Measurements from ENCODE around the gene VEPH1.

The VEPH1 gene

DNA sequence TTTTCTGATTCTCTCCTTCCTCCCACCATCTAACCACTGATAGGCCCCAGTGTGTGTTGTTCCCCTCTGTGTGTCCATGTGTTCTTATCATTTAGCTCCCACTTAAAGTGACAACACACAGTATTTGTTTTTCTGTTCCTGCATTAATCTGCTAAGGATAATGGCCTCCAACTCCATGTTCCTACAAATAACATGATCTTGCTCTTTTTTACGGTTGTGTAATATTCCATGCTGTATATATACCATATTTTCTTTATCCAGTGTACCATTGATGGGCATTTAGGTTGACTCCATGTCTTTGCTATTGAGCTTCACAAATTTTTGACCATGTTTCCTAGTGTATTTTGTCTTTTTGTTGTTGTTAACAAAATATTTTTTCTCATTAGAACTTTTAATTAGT is 30.6 kb downstream of the VEPH1 start:
- DNase-seq: no peak

DNA sequence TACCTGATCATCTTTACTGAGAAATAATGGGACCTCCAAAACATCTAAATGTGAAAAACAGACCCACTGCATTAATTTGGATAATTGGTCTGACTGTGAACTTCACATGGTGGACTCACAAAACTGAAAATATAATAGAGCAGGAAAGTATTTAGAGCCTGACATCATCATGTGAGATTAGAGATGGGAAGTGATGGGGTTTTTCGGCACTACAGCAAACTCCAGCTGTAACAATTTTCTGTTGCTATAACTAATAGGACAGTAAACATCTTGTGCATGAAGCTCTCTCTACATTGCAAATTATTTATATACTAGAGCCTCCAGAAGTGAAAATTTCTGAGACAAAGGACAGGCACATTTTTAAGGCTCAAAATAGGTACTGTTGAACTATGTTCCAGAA is 32.2 kb downstream of the VEPH1 start:
- DNase-seq: no peak

DNA sequence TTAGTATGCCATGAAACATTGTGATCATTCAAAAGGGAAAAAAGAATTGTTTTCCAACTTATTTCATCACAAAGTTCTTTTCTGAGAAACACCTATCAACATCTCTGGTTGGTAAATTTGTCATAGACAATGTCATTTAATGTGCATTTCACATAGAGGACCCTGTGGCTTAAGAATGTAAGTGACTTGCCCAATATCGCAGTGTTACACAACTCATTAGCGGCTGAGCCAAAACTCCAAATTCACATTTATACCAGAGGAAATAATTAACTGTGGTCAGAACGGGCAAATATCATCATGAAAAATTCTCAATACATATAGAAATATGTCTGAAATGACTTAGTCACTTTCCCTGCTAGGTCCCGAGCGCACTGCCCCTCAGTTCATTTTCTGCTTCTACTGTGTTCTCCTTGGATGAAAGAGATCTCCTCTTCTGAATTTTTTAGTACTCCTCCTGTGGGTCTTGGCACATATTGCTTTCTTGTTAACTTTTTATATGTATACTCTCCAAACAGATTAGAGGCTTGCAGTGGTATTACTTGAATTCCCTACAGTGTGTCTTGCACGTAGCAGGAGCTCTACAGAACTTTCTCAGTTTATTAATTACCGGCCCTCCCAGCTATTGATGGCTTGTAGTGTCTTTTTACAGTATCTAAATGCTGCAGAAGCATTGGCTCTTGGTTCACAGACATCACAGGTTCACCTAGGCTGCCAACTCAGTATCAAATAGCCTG is 33.5 kb downstream of the VEPH1 start:
- DNase-seq: no peak

DNA sequence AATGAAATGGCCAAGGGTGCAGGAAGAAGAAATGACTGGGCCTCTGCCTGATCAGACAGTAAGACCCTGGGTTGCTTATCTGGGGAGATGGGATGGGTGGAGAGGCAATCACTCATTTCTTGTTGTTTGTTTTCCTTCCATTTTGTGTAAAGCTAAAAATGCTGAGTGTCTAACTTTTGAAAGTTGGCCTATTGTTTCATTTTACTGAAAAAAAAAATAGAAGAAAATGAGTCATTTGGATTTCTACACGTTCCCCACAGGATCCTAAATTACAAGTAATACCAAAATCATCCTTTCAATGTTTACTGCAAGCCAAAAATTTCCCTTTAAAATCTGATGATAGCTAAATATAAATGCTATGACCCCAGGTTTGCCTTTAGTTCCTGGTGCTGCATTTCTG is 36.0 kb downstream of the VEPH1 start:
- no peak for DNase-seq

DNA sequence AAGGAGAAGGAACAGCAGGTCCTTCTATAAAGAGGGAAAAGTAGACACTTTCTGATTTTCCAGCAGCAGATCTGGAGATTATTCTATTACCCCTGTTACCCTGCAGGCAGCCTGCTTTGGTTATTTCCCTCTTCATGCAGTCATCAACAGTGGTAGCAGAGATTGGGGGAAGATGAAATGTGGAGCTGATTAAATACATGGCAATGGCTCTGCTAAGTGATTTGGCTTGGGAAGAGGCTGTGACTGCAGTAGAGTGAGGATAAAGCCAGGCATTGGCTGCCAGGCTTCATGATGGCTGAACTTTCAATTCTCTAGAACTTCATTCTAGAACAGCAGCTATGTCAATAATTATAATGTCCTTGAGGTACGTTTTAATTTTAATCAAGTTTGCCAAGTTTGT is 37.5 kb downstream of the VEPH1 start:
- DNase-seq: no peak

DNA sequence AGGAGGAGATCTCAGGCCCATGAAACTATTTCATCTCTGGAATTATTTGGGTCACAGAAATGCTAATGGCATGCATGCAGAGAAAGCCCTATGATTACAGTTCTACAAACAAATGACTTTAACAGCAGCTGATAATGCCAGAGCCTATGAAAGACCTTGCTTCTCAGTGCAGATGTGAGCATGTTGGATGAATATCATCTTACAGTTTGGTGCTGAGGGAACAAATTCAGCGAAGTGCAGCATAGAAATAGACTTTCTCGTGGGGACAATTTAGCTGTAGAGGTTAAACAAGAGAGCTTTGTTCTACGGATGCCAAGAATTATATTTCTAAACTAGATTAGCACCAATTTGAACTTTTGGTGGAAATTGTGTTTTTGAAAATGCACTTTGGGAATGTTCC is 38.9 kb downstream of the VEPH1 start:
- DNase-seq: no peak

DNA sequence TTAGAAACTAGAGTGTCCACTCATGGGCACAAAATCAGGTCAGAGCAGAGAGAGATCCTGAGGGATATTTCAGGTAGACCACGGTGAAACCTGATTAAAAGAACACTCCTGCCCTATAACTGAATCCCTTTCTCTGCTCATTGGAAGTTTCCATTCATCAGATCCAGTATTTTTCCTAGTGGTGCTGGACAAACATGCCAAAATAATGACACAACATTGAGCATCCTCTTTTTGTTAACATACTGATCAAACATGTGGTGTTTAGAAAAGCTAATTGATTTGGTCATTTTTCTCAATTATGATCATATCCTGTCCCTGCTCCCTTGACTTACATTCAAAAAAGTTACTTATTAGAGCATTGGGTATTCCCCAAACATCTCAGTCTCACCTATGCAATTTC is 39.4 kb downstream of the VEPH1 start:
- DNase-seq: no peak

DNA sequence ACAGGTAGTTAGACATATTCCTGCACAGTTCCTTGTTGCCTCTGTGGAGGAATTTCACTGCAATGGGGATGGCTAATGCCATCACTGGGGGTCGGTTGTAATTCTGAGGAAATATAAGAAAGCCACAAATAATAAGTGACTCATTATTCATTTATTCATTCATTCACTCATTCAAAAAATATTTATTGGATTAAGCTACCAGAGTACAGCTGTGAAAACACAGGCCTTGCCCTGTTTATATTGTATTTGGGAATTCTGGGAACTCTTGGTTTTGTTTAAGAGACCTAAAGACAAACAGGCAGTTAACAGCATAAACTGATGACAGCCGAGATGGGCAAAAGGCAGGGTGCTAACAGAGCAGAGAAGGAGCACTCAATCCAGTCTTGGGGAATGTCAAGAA is 43.0 kb downstream of the VEPH1 start:
- DNase-seq: no peak

DNA sequence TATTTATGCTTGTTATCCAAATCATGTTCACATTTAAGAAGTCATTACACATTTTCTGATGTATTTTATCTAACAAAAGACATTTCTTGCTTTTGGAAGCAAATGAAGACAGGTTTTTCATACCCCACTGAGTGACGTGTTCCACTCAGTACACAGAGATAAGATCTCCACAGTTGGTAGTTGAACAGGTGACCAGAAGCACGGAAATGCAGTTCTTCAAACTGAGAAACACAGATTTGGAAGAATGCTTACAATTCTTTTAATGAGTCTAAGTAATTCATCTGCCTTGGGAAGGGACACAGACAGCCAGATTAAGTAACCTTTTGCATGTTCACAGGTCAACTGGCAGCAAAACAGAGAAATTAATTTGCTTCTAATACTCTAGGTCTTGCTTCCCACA is 43.5 kb downstream of the VEPH1 start:
- no peak for DNase-seq

DNA sequence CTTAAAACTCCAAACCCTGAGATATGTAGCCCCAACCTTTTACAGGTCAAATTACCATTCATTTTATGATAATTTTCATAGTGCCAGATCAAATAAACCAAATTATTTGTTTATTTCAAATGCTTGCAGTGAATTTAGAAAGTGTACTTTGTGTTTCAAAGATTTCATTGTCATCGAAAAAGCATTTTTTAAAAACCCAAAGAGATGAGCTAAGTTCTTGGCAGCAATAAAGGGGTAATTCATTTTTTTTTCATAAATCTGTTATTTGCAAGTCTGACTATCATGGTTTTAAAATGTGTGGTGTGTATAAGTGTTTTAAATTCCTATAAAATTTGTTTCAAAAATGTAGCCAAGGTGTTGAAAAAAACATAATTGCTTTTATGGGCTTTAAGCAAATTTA is 49.4 kb downstream of the VEPH1 start:
- DNase-seq: no peak

DNA sequence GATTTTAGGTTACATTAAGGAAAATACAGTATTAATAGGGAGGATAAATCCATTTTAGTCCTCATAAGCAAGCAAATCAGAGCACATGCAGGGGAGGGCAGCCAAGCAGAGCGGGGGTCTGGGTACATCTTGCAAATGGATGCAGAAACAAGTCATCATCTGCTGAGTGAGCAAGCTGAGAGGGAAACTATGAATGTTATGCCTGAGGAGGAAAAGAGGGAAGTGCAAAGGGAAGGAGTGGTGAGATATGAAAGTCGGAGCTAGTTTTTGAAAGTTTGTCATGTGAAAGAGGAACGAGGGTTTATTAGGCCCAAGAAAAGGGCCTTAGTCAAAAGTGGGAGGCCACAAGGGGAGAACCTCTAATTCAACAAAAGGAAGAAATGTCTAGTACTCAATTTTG is 51.1 kb downstream of the VEPH1 start:
- DNase-seq: no peak

DNA sequence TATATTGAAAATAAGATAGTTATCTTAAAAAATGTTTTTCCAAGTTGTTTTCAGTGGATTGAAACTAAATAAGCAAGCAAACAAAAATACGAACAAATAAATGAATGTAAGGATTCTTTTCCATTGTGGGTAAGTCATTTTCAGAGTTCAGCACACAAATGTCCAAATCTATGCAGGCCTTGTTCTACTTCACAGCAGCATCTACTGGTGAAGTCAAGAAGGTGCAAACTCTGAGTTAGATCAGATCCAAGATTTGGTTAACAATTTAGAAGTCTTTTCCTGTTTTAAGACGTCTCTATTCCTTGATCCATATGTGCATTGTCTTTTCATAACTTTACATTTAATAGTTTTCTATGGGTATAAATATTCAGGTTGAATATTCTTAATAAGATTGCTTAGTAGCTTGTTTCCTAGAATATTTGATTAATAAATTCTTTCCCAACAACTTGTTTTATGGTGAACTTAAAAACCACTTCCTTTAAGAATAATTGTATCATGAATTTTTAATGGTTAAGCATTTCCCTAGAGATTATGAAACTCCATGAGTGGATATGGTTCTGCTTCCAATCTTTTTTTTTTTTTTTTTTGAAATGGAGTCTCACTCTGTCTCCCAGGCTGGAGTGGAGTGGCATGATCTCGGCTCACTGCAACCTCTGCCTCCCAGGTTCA is 56.1 kb downstream of the VEPH1 start:
- DNase-seq: no peak

DNA sequence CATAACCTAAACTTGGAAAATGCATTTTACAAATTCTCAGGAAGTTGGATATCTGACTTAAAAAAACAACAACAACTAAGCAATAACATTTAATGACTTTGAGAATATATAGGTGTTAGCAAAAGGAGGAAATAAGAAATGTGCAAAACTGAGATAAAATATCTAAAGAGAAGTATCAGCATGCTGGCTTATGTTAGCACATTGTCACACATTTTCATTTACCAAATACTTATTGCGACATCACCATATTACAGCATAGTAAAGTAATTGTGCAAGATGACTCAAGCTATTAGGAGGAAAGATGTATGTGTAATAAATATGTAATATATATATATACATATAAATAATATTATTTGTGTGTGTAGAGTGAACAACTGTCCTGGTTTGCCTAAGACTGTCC is 57.4 kb downstream of the VEPH1 start:
- no peak for DNase-seq

DNA sequence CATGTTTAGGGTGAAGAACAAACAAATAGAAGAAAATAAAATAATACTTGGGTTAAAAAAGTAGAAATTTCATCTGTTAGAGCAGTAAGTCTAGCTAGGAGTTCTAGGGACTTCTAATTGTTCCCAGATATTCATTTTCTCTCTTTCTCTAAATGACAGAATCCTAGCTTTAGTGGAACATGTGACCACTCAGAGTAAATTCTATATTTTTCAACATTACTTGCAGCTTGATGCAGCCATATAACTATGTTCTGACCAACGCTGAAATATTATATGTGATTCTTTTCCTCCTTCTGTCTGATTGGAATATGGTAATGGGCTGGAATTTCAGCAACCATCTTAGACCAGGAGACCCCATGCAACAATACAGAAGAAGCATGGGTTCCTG is 58.4 kb downstream of the VEPH1 start:
- no peak for DNase-seq

DNA sequence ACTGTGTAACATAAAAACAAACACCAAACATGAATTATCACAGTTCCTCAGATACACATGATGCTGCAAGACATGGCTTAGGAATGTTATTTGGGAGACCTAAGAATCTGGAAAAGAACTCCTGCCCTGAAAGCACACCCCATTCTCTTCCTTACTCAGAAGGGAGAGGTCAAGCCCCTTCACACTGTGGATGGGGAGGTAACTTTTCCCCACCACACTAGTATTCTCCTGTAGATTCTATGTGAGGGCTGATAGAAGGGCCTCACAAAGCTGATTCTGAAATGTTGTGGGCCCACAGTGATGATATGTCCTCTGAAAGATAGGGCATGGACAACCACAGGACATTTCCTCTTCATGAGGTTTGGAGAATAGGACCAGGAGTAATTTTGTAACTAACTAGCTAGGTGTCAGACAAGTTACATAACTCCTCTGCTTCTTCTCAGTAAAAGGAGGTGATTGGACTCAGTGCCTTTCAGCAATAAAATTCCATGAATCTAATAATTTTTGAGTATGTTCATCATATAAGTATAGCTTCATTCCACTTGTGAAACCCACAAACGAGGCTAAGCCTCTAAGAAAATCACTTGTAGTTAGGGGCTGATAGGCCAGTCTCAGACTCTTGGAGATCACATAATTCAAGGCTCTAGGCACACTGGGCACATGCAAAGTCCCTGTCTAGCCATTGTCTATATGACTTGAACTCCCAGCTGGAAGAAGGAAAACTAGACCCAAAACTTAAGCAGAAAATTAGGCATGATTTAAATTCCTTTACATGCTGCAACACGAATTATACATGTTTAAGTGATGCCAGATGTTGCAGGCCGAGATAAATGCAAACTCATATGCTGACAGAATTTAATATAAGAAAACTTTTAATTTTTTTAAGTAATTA is 59.1 kb downstream of the VEPH1 start:
- DNase-seq: no peak

DNA sequence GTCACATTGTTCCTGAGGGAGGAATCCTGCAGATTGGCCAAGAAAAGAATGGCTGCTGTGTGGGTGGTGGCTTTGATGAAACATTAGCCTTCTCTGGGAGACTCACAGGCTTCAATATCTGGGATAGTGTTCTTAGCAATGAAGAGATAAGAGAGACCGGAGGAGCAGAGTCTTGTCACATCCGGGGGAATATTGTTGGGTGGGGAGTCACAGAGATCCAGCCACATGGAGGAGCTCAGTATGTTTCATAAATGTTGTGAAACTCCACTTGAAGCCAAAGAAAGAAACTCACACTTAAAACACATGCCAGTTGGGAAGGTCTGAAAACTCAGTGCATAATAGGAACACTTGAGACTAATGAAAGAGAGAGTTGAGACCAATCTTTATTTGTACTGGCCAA is 60.5 kb downstream of the VEPH1 start:
- no peak for DNase-seq

DNA sequence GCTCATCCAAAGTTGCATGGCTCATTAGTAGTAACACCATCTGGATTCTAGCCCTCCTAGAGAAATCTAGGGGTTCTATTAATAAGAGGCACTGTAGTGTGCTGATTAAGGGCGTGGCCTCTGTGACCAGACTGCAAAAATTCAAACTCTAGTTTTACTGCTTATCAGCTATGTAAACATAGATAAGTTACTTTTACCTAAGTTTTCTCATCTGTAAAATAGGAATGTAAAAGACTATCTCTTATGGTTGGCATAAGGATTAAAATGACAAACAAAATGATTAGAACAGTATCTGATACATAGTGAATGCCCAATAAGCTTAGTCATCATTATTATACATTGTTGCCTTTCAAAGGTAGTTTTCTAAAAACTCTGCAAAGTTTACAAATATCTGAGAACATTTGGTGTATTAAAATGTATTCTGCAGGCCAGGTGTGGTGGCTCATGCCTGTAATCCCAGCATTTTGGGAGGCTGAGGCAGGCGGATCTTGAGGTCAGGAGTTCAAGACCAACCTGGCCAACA is 62.1 kb downstream of the VEPH1 start:
- DNase-seq: no peak

DNA sequence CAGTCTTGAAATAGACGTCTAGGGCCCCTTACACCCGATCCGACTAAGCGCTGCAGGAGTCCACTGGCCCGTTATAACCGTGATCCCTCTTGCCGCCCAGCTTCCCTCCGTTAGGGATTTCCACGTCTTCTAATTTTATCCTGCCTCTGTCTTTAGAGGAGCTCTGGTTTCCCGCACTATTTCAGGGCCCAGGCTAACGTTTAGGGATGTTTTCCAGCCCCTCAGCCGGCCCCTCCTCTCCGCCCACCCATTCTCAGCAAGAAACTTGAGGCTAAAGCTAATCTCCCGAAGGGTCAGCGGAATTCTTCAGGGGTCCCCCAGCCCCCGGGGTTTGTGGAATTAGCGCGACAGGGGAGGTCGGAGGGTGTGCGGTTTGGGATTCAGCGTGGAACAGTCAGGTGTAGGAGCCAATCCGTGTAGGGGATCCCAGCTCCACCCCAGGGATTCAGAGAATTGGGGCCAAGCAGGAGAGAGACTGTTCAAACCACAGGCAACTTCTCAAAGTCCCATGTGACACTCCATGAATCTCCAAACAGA is 65.0 kb downstream of the VEPH1 start:
- DNase-seq: no peak

DNA sequence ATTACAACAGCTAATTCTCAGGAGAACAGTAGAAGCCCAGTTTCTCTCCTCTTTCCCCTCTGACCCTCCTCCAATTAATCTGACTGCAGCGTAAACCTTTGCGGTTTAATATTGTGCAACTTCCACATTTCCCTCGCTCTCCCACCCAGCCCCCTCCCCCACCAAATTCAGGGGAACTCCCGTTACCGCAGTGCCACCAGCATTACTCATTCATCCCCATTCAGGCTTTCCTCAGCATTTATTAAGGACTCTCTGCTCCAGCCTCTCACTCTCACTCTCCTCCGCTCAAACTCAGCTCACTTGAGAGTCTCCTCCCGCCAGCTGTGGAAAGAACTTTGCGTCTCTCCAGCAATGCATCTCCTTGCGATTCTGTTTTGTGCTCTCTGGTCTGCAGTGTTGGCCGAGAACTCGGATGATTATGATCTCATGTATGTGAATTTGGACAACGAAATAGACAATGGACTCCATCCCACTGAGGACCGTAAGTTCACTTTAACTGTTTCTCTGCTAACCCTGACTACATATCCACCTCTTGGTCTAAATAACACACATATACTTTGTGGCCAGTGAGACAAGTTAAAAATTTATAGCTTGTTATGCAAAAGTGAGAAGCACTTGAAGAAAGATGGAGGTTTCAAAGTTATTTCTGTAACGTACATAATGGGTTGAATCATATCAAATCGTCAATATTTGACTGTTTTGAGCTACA is 66.5 kb downstream of the VEPH1 start, which contains the start of gene PTX3:
Gene PTX3 (plus strand): TSS at position 268 of the 709 bp plus-strand sequence. CDS start 84 bp downstream, at position 352.
- DNase-seq: no peak

DNA sequence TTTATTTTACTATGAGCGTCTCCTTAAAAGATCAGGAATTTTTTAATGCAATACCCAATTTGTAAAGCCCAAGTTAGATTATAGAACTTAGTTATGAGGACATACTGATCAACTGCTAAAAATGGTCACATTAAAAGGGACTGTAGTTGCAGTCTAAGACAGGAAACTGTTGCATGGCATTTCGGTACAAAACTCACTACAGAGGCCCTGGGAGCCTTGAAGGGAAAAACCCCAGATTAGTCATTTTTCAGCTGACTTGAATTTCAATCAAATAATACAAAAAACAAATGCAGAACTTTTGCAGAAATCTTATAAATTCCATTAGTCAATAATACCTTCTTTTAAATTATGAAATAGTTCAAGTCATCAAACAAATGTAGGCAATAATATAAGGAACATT is 73.5 kb downstream of the VEPH1 start:
- no peak for DNase-seq

DNA sequence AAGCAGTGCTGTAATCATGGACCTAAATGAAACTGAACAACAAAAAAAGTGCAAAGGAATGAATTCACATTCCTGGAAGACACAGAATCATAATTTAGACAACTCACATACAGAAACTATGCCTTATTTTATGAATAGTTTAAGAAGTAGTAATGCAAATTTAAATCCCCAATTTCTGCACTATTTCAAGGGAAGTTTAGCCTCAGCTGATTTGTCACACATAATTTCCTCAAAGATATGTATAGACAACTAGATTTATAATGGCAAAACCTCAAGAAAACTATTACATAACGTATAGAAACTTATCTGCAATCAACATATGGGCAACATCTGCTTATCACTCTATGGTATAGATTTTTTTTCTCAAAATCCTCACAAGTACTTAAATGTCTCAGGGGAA is 74.4 kb downstream of the VEPH1 start:
- DNase-seq: no peak

DNA sequence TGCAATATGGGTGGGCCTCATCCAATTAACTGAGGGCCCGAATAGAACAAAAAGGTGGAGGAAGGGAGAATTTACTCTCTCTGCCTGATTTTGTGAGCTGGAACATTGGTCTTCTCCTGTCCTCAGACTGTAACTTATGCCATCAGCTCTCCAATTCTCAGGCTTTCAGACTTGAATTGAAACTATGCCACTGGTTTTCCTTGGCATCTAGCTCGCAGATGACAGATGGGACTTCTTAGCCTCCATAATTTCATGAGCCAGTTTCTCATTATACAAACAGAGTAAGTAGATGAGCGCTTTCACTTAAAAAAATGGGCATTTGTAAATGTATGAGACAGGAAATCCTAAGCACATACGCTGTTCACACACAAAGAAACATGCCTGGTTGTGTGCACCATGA is 75.3 kb downstream of the VEPH1 start:
- DNase-seq: no peak

DNA sequence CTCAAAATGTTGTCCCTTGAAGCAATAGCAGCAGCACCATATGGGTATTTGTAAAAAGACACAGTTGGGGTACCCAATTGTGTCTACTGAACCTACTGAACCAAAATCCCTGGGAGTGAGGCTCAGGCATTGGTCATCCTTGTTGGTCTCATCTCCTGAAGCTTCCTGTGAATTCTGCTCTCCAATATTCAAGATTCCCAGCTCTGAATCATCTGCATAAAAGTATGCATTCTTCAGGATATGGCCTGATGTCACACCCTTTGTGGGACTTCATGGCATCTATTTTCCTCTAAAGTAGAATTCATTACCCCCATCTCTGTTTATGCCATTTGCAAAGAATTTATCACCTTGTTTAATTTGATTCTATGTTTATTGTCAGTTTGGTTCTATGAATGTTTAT is 79.9 kb downstream of the VEPH1 start:
- no peak for DNase-seq

Measured in NCI-H1048 (cell line).